HepG2 (cell line): ENCODE data around the gene TUBB4A. TPM values are rescaled to one million over a fixed set of nuclear protein-coding genes. Genes with fewer than 3 reads are reported as not detected.

ENCODE experiments used
- CTCF ChIP-seq: sonication (generic); formaldehyde crosslinking; IDR thresholded peaks from 2 replicates; pipeline ENCODE4 v1.5.0; 2020; ENCODE audit warnings: mild to moderate bottlenecking, missing genetic modification reagents, moderate library complexity
- DR1 ChIP-seq: sonication (generic); formaldehyde crosslinking; IDR thresholded peaks from 2 replicates; pipeline ENCODE4 v1.8.0; 2021; ENCODE audit warnings: mild to moderate bottlenecking, missing genetic modification reagents, inconsistent platforms
- EZH2 ChIP-seq: conservative IDR thresholded peaks from 2 replicates; pipeline ENCODE4 v1.6.1; 2012; ENCODE audit warnings: mild to moderate bottlenecking, low read depth, low read length, moderate library complexity
- GMEB1 ChIP-seq: sonication (generic); formaldehyde crosslinking; IDR thresholded peaks from 2 replicates; pipeline ENCODE4 v1.5.1; 2020; ENCODE audit warnings: missing genetic modification reagents, mild to moderate bottlenecking, borderline replicate concordance
- KAT8 ChIP-seq: IDR thresholded peaks from 2 replicates; pipeline ENCODE4 v1.6.1; 2016; ENCODE audit warnings: missing genetic modification reagents, missing compliant biosample characterization
- MEIS2 ChIP-seq: sonication (generic); formaldehyde crosslinking; IDR thresholded peaks from 2 replicates; pipeline ENCODE4 v1.9.0; 2021; ENCODE audit warnings: mild to moderate bottlenecking, missing genetic modification reagents
- NRL ChIP-seq: sonication (generic); formaldehyde crosslinking; IDR thresholded peaks from 2 replicates; pipeline ENCODE4 v1.5.0; 2020; ENCODE audit warnings: missing genetic modification reagents, mild to moderate bottlenecking, moderate library complexity, borderline replicate concordance
- TAF15 ChIP-seq: fragments of 200-400 bp; formaldehyde crosslinking; IDR thresholded peaks from one replicate; pipeline ENCODE4 v1.6.1; 2018; ENCODE audit warnings: mild to moderate bottlenecking, low read depth, low read length; ENCODE audit not compliant: poor library complexity, severe bottlenecking
- THAP9 ChIP-seq: sonication (generic); formaldehyde crosslinking; IDR thresholded peaks from 2 replicates; pipeline ENCODE4; 2020; ENCODE audit warnings: missing genetic modification reagents, mild to moderate bottlenecking, borderline replicate concordance
- UBTF ChIP-seq: sonication (generic); formaldehyde crosslinking; IDR thresholded peaks from 2 replicates; pipeline ENCODE4 v1.4.0; 2020; ENCODE audit warnings: mild to moderate bottlenecking, missing genetic modification reagents
- ZBTB46 ChIP-seq: sonication (generic); formaldehyde crosslinking; IDR thresholded peaks from 2 replicates; pipeline ENCODE4 v1.4.0; 2020; ENCODE audit warnings: mild to moderate bottlenecking, missing genetic modification reagents, borderline replicate concordance
- ZFP36L1 ChIP-seq: sonication (generic); formaldehyde crosslinking; IDR thresholded peaks from 2 replicates; pipeline ENCODE4 v1.8.0; 2022; ENCODE audit warnings: mild to moderate bottlenecking, missing genetic modification reagents, moderate library complexity
- ZIK1 ChIP-seq: sonication (generic); formaldehyde crosslinking; IDR thresholded peaks from 2 replicates; pipeline ENCODE4 v1.5.0; 2020; ENCODE audit warnings: mild to moderate bottlenecking, low read depth, missing genetic modification reagents, borderline replicate concordance
- ZSCAN29 ChIP-seq: sonication (generic); formaldehyde crosslinking; conservative IDR thresholded peaks from 2 replicates; pipeline ENCODE4 v1.4.0; 2020; ENCODE audit warnings: mild to moderate bottlenecking, missing genetic modification reagents
- polyA plus RNA-seq, 8 experiments: library from polyadenylated mRNA; depleted of rRNA in 3 of 8; stranded (reverse) in 7 of 8; unstranded in 1 of 8; fragments of >200 nt; fragmentation: Illumina TruSeq in 4 of 8; extraction: Trizol in 4 of 8; gene quantifications; 2 replicates each; pipeline versions ENCODE4 v1.2.1 to v1.2.3, GENCODE V29; 2011 to 2016; ENCODE audit warnings: low read depth in 4 of 8, missing spikeins in 1 of 8, mixed read lengths in 1 of 8; ENCODE audit not compliant: insufficient read depth in 1 of 8
- total RNA-seq, 5 experiments: library from RNA; depleted of rRNA; stranded (reverse); fragments of >200 nt; fragmentation: Illumina TruSeq; extraction: Trizol; gene quantifications; 2 replicates each; pipeline ENCODE4 v1.2.3, GENCODE V29; 2016; ENCODE audit warnings: low read depth in 1 of 5

The TUBB4A gene
- total and polyA plus RNA-seq, 2 of the 13 experiments (the other 11 are each of a cell fraction or from before 2014, with no cell fraction given): not detected

- TF ChIP-seq CTCF (no peak), THAP9 (CRISPR knock-in tag) (no peak), TAF15 (no peak), EZH2 (no peak), NRL (CRISPR knock-in tag) (0 out of 2 replicates have a peak, but pooled peaks have one; percentile 52), ZSCAN29 (CRISPR knock-in tag) (no peak), ZIK1 (CRISPR knock-in tag) (peak; percentile 70; the same call in 1 of the 2 replicates), UBTF (CRISPR knock-in tag) (peak; percentile 64; the same call in 1 of the 2 replicates), ZBTB46 (CRISPR knock-in tag) (no peak), DR1 (CRISPR knock-in tag) (peak; percentile 54; the same call in 1 of the 2 replicates), KAT8 (CRISPR knock-in tag) (peak; percentile 35; the same call in 1 of the 2 replicates), MEIS2 (0 out of 2 replicates have a peak, but pooled peaks have one; percentile 41), GMEB1 (CRISPR knock-in tag) (no peak), ZFP36L1 (CRISPR knock-in tag) (no peak)
Observed at GRCh38 chr19:6530386-6531162, 28.5 kb upstream of the TUBB4A start, which contains the start of gene TNFSF9 (continued).
